HCT116 (cell line): ENCODE results near the gene UMAD1. TPM values are rescaled to one million over a fixed set of nuclear protein-coding genes. Genes with fewer than 3 reads are reported as not detected.

Experiments
- ATAC-seq: fragments of 200-7000 bp; cut with Tn5 transposase; 2 replicates; pipeline ENCODE4 v1.9.1; 2020; ENCODE audit warnings: mild to moderate bottlenecking, moderate library complexity
- BruUV-seq: library from RNA; stranded (reverse); fragments of 400-500 nt; replicated peaks from 2 replicates; lab custom pipeline; 2021; lab: Mats Ljungman, UMichigan
- CTCF ChIA-PET: fragments of 300-600 bp; sonication (Branson Sonifier 250); formaldehyde crosslinking; loops from one replicate; lab custom pipeline; 2021; ENCODE audit warnings: antibody characterized with exemption; lab: Charles Lee
- POLR2A ChIA-PET: fragments of 300-600, 350-600 bp; sonication (Branson Sonifier 250); formaldehyde crosslinking; loops from one replicate; lab custom pipeline; 2021; ENCODE audit warnings: antibody characterized with exemption; lab: Charles Lee
- RAD21 ChIA-PET, 2 experiments: fragments of 300-600 bp; sonication (Branson Sonifier 250); formaldehyde crosslinking; loops; one replicate each; lab custom pipeline; 2023; ENCODE audit warnings: low total read pairs in 2 of 2; ENCODE audit not compliant: uncharacterized antibody in 2 of 2, unreplicated experiment in 2 of 2, low non-redundant PET in 1 of 2; lab: Charles Lee
- DNase-seq: peaks from one replicate; pipeline ENCODE4 v3.0.0-alpha.2; 2010; ENCODE audit warnings: low read depth, low spot score
- H2AFZ ChIP-seq: fragments of 200-600 bp; shearing (Covaris generic), sonication (generic); 2 replicates; pipeline ENCODE4 v1.6.1; 2017; ENCODE audit warnings: low read depth, mixed run types, mixed read lengths, antibody characterized with exemption, low read length; ENCODE audit not compliant: poor library complexity, severe bottlenecking
- H3K27ac ChIP-seq: 2 replicates; pipeline ENCODE4 v1.5.1; 2012; ENCODE audit warnings: low read depth, low read length
- H3K27me3 ChIP-seq: fragments of 200-600 bp; sonication (generic); 2 replicates; pipeline ENCODE4 v1.6.1; 2016; ENCODE audit warnings: mixed run types, low read length, mixed read lengths; ENCODE audit not compliant: insufficient read depth
- H3K36me3 ChIP-seq, 2 experiments: fragments of 200-500 bp in 1 of 2; fragments of 200-600 bp in 1 of 2; sonication (Bioruptor generic) in 1 of 2; sonication (generic) in 1 of 2; 2 replicates each; pipeline versions ENCODE4 v1.5.1 to v1.6.1; 2014 to 2016; ENCODE audit warnings: low read length in 2 of 2, inconsistent platforms in 1 of 2, mixed read lengths in 1 of 2, mixed run types in 1 of 2; ENCODE audit not compliant: insufficient read depth in 2 of 2, control insufficient read depth in 1 of 2
- H3K4me1 ChIP-seq, 2 experiments: fragments of 200-600 bp in 1 of 2; sonication (generic) in 1 of 2; 2 replicates each; pipeline versions ENCODE4 v1.5.1 to v1.6.1; 2012 to 2017; ENCODE audit warnings: low read length in 2 of 2, inconsistent platforms in 1 of 2, mild to moderate bottlenecking in 1 of 2, mixed read lengths in 1 of 2, mixed run types in 1 of 2, moderate library complexity in 1 of 2; ENCODE audit not compliant: insufficient read depth in 2 of 2, control insufficient read depth in 1 of 2
- H3K4me2 ChIP-seq: fragments of 200-600 bp; sonication (generic); 2 replicates; pipeline ENCODE4 v1.6.1; 2017; ENCODE audit warnings: mixed run types, low read length, mixed read lengths
- H3K4me3 ChIP-seq, 2 experiments: fragments of 200-600 bp in 1 of 2; sonication (generic) in 1 of 2; replicated peaks in 1 of 2; 2 replicates each; pipeline ENCODE4 v1.5.1; 2011 to 2016; ENCODE audit warnings: low read length in 2 of 2, control low read depth in 1 of 2, low read depth in 1 of 2, mild to moderate bottlenecking in 1 of 2, mixed read lengths in 1 of 2, mixed run types in 1 of 2
- H3K79me2 ChIP-seq: fragments of 200-600 bp; sonication (generic); 2 replicates; pipeline ENCODE4 v1.6.1; 2017; ENCODE audit warnings: mild to moderate bottlenecking, mixed run types, low read length, moderate library complexity, mixed read lengths; ENCODE audit not compliant: insufficient read depth
- H3K9ac ChIP-seq: fragments of 200-600 bp; sonication (generic); 2 replicates; pipeline ENCODE4 v1.6.1; 2016; ENCODE audit warnings: low read length, mixed read lengths
- H3K9me2 ChIP-seq: fragments of 200-600 bp; sonication (generic), shearing (Covaris generic); 2 replicates; pipeline ENCODE4 v1.6.1; 2017; ENCODE audit warnings: mixed run types, mild to moderate bottlenecking, moderate library complexity; ENCODE audit not compliant: insufficient read depth
- H3K9me3 ChIP-seq, 2 experiments: fragments of 200-500 bp in 1 of 2; fragments of 200-600 bp in 1 of 2; sonication (Bioruptor generic) in 1 of 2; sonication (generic) in 1 of 2; 2 replicates each; pipeline ENCODE4 v1.6.1; 2014 to 2017; ENCODE audit warnings: low read length in 2 of 2, mixed read lengths in 2 of 2, inconsistent platforms in 1 of 2, low read depth in 1 of 2, mild to moderate bottlenecking in 1 of 2, mixed run types in 1 of 2, moderate library complexity in 1 of 2; ENCODE audit not compliant: control insufficient read depth in 1 of 2, insufficient read depth in 1 of 2
- H4K20me1 ChIP-seq: fragments of 200-600 bp; sonication (generic), shearing (Covaris generic); 2 replicates; pipeline ENCODE4 v1.6.1; 2017; ENCODE audit warnings: mixed run types, mild to moderate bottlenecking, moderate library complexity; ENCODE audit not compliant: insufficient read depth
- CBX3 ChIP-seq: IDR thresholded peaks from 2 replicates; pipeline ENCODE4 v1.6.1; 2012; ENCODE audit warnings: low read depth
- CTCF ChIP-seq, 3 experiments: fragments of 200-600 bp in 1 of 3; sonication (generic) in 1 of 3; IDR thresholded peaks in 2 of 3; conservative IDR thresholded peaks in 1 of 3; 2 replicates each; pipeline ENCODE4 v1.5.1; 2012 to 2017; ENCODE audit warnings: low read depth in 2 of 3, low read length in 2 of 3, antibody characterized with exemption in 1 of 3, borderline replicate concordance in 1 of 3, control low read depth in 1 of 3, mild to moderate bottlenecking in 1 of 3, mixed read lengths in 1 of 3, mixed run types in 1 of 3, moderate library complexity in 1 of 3; ENCODE audit not compliant: insufficient read depth in 1 of 3
- EGR1 ChIP-seq: IDR thresholded peaks from 2 replicates; pipeline ENCODE4 v1.6.1; 2012; ENCODE audit warnings: low read depth
- EZH2 ChIP-seq: fragments of 200-600 bp; sonication (generic); IDR thresholded peaks from 2 replicates; pipeline ENCODE4 v1.6.1; 2017; ENCODE audit warnings: antibody characterized with exemption, mixed run types
- YY1 ChIP-seq: IDR thresholded peaks from 2 replicates; pipeline ENCODE4 v1.6.1; 2011; ENCODE audit warnings: low read length, low read depth, moderate library complexity, mild to moderate bottlenecking; ENCODE audit not compliant: insufficient replicate concordance; ENCODE audit errors: extremely low read depth
- ZFX ChIP-seq: fragments of 450-650 bp; IDR thresholded peaks from 2 replicates; pipeline ENCODE4 v1.6.1; 2017
- intact Hi-C: fragments of 100-400 bp; cut with micrococcal nuclease; formaldehyde crosslinking; loops from 2 replicates; pipeline ENCODE4 v1.10.0; 2022
- total RNA-seq: library from RNA; stranded (reverse); gene quantifications from one replicate; pipeline ENCODE4 v1.2.1, GENCODE V29; 2021; ENCODE audit not compliant: unreplicated experiment

The UMAD1 gene
- total RNA-seq, 1 experiment from 2014 or later: 12.7 TPM

DNA sequence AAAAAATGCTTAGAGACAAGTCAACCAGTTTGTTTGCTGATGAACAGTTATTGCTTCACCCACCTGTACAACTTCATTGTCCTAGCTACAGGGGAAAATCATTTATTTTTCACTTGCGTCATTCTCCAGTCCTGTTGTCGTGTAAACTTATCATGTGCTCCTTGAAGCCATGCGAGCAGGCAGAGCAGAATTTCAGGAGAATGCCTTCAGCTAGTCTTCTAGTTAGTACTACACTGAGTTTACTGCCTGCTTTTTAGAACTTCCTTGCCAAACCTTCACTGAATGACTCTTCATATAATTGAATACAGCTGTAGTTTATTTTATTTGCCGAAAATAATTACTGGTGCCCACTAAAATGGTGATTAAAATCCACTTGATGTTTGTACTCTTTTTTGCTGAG is 62.3 kb downstream of the UMAD1 start:
- no peak overlapping the region for H2AFZ ChIP-seq
- H3K9me3 ChIP-seq: no peaks in the 10 kb centered on the region
- no peaks in the 10 kb centered on the region for H3K27me3 ChIP-seq
- no peaks in the 10 kb centered on the region for H3K36me3 ChIP-seq
- no peak for DNase-seq
- no peaks in the 10 kb centered on the region for H3K9me2 ChIP-seq
- no peak overlapping the region for H3K4me2 ChIP-seq
- peaks cover under 1 to 2% of the 10 kb centered on the region in 2 experiments; a peak in 1 of 4 replicates for H3K4me1 ChIP-seq
- no peak overlapping the region for H3K9ac ChIP-seq
- no peaks in the 10 kb centered on the region for H3K79me2 ChIP-seq
- H3K27ac ChIP-seq: no peak overlapping the region
- TF ChIP-seq CBX3 (no peak), EGR1 (no peak), ZFX (no peak), YY1 (no peak)
- intact Hi-C loops: no loop called here
- ChIA-PET POLR2A (no interaction called here), RAD21 (no interaction called here), CTCF (no interaction called here)
- no peaks in the 10 kb centered on the region for H4K20me1 ChIP-seq
- ATAC-seq: no peak
- no TSS peak for BruUV-seq
- no peak overlapping the region for H3K4me3 ChIP-seq

DNA sequence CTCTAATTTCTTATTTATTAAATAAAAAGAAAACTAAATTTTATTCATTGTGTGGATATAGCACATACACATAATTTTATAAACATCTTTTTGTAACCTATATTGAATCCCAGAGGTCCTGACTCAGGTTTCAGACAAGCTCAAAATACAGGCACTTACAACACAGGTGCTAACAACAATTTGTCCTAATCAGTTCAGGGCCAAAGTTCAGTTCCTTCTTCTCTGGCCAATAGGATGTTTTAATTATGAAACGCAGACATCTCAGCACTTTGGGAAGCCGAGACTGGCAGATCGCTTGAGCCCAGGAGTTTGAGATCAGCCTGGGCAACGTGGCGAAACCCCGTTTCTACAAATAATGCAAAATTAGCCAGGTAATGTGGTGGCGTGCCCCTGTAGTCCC is 62.9 kb downstream of the UMAD1 start:
- POLR2A ChIA-PET: no interaction called here
- CTCF ChIA-PET: no interaction called here
- H2AFZ ChIP-seq: no peak overlapping the region

More for the DNA sequence above, 62.9 kb downstream of the UMAD1 start:
- no peak overlapping the region for H3K27ac ChIP-seq
- no peak overlapping the region for H3K4me2 ChIP-seq
- H3K9me3 ChIP-seq: no peaks in the 10 kb centered on the region
- H3K27me3 ChIP-seq: no peaks in the 10 kb centered on the region
- H3K9me2 ChIP-seq: no peaks in the 10 kb centered on the region
- H3K36me3 ChIP-seq: no peaks in the 10 kb centered on the region
- no peak for TF ChIP-seq EZH2
- no peak for TF ChIP-seq YY1
- no peak for TF ChIP-seq CTCF (IDR thresholded peaks at IDR 0.05 in 2 of 3, conservative IDR thresholded peaks at IDR 0.05 in 1 of 3; ENCODE audit: borderline replicate concordance in 1 of 3, insufficient read depth in 1 of 3, low read depth in 2 of 3, low read length in 2 of 3)
- TF ChIP-seq, all 23 proteins: peak for 0
- intact Hi-C loops: no loop called here
- H3K4me3 ChIP-seq: no peak overlapping the region
- RAD21 ChIA-PET: no interaction called here
- H3K4me1 ChIP-seq: no peaks in the 10 kb centered on the region
- H3K9ac ChIP-seq: no peak overlapping the region
- DNase-seq: no peak
- H3K79me2 ChIP-seq: no peaks in the 10 kb centered on the region
- no peak for ATAC-seq
- BruUV-seq: no TSS peak
- no peaks in the 10 kb centered on the region for H4K20me1 ChIP-seq
